AG08395 (cell line): ENCODE measurements around the gene TBX20.
"Not testable (repeated sequence)": the region's sequence is repeated elsewhere in the genome, so short reads cannot be mapped to it uniquely, and the experiment has no call there.

Source experiments
- DNase-seq: peaks from one replicate; pipeline ENCODE4 v3.0.0; 2012; ENCODE audit warnings: mixed read lengths, low spot score

The TBX20 gene

DNA sequence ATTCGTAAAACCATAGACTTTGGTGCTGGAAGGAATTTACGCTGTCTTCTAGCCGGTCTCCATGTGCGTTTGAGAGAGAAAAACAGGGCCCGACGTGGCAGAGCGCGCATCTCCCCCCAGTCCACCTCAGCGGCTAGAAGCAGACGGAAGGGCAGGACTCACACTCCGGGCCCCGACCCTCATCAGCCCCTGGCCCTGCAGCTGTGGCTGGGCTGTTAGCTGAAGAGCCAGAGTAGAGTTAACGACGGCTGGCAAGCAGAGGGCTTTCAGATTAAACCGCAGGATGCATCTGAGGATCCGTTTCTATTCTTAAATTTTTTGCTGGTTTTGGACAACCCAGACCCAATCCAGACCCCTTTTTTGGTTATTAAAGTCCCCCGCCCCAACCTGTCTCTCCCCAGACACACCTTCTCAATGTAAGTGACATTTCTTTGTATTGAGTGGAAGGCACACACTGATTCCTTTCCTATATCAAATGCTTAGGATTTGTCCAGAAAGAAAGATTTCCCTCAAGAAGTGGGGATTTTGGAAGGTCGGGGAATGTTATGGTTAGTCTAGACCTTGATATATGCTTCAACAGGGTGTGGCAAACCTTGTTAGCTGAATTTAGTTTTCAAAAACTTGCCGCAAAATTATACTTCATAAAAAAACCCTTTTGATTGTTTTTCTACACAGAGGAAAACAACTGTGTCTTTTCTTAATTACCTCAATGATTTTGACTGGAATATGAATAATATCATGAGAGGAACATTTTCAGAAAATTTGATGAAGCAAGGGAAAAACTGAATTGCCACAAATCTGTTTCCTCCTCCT is 1.7 kb upstream of the TBX20 start:
- DNase-seq = no peak

DNA sequence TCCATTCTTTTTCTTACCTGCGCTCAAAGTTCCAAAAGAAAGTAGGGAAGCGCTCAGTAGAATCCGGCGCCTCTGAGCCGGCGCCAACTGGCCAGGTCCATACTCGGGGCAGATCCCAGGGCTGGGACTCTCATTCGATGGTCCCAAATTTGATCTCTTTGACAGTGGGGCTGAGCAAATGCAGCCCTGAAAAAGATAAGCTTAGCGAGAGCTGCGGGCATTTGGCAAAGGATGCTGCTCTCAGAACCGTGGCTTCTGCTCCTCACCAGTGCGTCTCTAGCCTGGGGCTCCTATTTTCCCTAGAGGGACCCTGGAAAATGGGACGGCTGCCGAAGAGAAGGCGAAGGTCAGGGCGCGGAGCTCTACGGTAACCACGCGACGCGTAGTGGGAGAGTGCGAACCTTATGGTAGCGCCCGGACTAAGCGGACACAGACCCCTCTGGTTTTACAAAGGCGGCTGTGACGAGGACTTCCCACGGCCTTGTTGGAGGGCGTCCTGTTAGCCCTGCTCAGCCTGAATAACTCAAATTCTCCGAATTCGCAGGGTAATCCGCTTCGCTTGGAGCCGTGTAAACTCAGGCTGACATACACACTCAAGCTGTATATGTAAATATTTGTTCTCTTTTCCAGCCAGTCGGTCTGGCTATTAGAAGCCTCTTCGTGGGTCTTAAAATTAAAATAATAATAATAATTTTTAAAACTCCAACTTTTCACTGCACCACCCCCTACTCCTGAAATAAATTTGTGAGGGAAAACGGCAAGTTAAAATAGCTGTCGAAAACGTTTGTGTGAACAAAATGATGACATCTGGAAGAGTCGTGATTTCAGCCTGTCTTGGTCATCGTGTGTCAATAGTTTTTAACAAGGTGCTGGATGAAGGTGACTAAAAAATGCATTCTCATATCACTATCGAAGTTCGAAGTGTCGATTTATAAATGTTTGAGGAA is 869 bp upstream of the TBX20 start:
- DNase-seq = no peak

GRCh38 chr7:35253460-35253709 is 515 bp downstream of the TBX20 start:
- DNase-seq = no peak

DNA sequence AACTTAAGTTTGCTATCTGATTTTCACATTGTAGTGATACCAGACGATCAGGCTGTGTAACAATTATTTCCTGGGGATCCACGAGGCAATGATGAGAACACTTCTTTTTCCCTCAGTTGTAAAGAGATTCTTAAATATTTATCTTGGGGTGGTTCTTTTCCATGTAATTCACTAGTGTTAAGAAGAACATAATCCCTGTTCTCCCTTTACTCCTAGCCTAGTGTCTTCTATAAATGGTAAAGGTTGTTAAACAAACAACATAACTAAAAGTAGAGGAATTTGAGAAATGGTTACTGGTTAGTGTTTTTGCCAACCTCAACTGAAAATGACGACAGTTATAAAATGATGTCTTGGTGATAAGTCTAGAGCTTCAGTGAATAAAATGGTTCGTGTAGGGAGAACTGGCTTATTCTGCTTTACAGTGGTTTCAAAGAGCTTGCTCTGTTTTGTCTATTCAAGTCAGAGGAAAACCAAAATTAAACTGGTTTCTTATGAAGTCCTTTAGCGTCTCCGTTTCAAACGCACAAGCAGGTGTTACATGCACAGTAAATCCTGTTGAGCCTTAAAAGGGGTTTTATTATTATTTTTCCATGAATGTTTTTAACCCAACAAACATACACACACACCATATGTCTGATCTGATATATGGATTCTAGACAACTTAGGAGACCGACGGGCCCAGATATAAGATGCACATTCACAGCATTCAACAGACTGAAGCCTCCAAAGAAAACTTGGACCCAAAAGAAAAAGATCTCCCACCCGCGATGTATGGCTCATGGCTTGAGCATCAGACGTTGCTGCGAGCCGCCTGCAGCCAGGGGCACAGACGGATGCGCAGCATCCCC is 1.1 kb downstream of the TBX20 start:
- no peak for DNase-seq

GRCh38 chr7:35251606-35252310 is 2.1 kb downstream of the TBX20 start:
- no peak for DNase-seq

- DNase-seq = no peak
Observed at GRCh38 chr7:35250941-35251340, 3.0 kb downstream of the TBX20 start.

- no peak for DNase-seq
Observed at GRCh38 chr7:35250452-35250851, 3.4 kb downstream of the TBX20 start.

GRCh38 chr7:35249537-35249907 is 4.4 kb downstream of the TBX20 start:
- no peak for DNase-seq

- no peak for DNase-seq
Observed at GRCh38 chr7:35248576-35249536, 5.0 kb downstream of the TBX20 start.

DNA sequence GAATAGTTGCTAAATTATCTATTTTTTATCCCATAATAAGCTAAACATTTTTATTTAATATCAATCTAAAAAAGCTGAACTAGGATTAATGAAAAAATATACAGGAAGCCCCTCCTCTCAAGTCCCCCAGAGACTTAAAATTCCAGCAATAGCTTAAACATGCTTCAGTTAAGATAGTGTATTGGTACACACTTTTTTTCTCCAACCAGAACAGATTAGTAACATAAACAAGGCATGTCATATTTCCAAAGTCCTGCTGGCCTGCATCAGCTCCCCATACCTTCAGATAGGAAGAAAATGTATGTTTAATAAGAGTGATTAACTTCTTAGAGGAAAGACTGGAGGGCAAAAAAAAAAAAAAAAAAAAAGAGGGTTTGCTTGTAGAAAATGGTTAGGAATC is 7.1 kb downstream of the TBX20 start:
- DNase-seq = no peak

DNA sequence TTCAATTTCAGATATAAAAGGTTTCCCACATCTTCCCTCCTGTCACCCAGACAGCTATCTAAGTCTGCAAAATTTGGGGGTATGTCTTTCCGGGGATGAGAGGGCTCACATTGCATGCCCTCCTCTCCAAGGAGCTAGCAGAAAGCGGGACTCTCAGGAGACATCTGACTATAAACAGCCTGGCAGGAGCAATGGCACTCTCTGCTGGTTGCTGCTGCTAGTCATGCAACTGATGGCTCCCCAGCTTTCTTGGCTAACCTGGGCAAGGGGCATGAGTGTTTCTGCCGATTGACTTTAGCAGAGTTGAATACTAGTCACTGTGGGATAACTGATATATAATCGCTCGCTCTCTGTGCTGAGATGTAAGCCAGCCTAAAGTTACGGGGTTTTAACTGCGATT is 12.0 kb downstream of the TBX20 start:
- no peak for DNase-seq

- DNase-seq = no peak
Observed at GRCh38 chr7:35241436-35241835, 12.5 kb downstream of the TBX20 start.

GRCh38 chr7:35241008-35241407 is 12.9 kb downstream of the TBX20 start:
- DNase-seq = not testable (repeated sequence)

DNA sequence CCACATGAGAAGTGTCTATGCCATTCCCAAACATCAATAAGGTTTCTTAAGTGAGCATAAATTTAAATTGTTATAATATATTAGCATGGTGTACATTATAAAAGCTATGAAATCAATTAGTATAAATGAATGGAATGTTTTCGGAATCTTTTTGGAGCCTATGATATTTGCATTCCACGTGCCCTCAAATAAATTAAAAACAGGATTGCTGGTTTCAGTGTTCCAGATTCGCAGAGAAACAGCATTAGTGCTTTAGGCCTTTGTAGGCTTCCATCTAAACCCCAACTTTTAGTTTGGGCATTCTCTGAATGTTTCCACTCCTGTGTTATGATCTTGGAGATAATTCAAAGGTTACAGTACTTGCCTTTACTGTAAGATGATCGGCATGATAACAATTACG is 15.4 kb downstream of the TBX20 start:
- not testable (repeated sequence) for DNase-seq

- no peak for DNase-seq
Observed at GRCh38 chr7:35232994-35233393, 20.9 kb downstream of the TBX20 start.

DNA sequence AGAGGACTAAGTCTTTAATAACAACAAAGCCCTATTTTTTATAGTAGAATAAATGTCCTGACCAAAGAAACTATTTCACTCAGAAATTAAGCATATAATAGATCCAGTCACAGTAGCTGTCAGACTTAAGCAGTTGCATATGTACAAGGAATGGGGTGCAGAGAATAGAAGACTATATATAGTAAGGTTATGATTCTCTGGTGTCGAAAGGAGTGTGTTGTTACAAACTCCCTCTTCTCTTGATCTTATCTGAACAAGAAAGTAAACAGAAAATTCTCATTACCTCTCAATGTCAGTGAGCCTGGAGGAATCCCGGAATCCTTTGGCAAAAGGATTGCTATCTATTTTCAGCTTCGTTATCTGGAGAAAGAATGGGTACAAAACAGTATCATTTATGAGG is 22.7 kb downstream of the TBX20 start:
- DNase-seq = not testable (repeated sequence)

- DNase-seq = not testable (repeated sequence)
Observed at GRCh38 chr7:35229116-35229780, 24.7 kb downstream of the TBX20 start.

GRCh38 chr7:35228496-35229051 is 25.3 kb downstream of the TBX20 start:
- not testable (repeated sequence) for DNase-seq

DNA sequence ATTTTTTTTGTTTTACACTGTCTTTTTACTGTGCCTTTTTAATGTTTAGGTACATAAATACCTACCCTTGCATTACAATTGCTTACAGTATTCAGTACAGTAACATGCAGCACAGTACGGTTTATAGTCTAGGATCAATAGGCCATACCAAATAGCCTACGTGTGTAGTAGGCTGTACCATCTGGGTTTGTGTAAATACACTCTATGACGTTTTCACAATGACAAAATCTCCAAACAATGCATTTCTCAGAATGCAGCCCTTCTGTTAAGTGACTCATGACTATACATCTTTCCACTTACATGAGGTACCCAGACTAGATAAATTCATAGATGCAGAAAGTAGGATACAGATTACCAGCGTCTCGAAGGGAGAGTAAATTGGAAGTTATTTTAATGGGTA is 26.5 kb downstream of the TBX20 start:
- not testable (repeated sequence) for DNase-seq

GRCh38 chr7:35222445-35222844 is 31.5 kb downstream of the TBX20 start:
- DNase-seq = not testable (repeated sequence)
